Breast epithelium (tissue), 3 donors: ENCODE results near the gene GCDH.

ENCODE experiments used
- CTCF ChIP-seq, 3 donors: fragments of 450-650 bp; IDR thresholded peaks; one replicate each; pipeline ENCODE4 v1.5.1; 2016 to 2017; ENCODE audit warnings: antibody characterized with exemption in 3 of 3, mild to moderate bottlenecking in 3 of 3, moderate library complexity in 3 of 3
- POLR2A ChIP-seq: fragments of 450-650 bp; IDR thresholded peaks from one replicate; pipeline ENCODE4 v1.6.1; 2016; ENCODE audit warnings: antibody characterized with exemption, mild to moderate bottlenecking, moderate library complexity
- POLR2AphosphoS5 ChIP-seq, 3 donors: sonication (generic); formaldehyde crosslinking; IDR thresholded peaks; one replicate each; pipeline ENCODE4 v1.6.1; 2017; ENCODE audit warnings: antibody characterized with exemption in 3 of 3

GRCh38 chr19:12858041-12858928 is 32.7 kb upstream of the GCDH start:
- no peak for TF ChIP-seq CTCF (IDR thresholded peaks at IDR 0.05)
- TF ChIP-seq POLR2A = no peak
- no peak for TF ChIP-seq POLR2AphosphoS5 (IDR thresholded peaks at IDR 0.05)
